Neural progenitor cell (in vitro differentiated cells): ENCODE measurements around the gene MTA2. TPM values are rescaled to one million over a fixed set of nuclear protein-coding genes. Genes with fewer than 3 reads are reported as not detected.
"Not testable (repeated sequence)": the region's sequence is repeated elsewhere in the genome, so short reads cannot be mapped to it uniquely, and the experiment has no call there.

ENCODE experiments used
- DNase-seq: peaks from one replicate; pipeline ENCODE4 v3.0.0-alpha.2; 2016; ENCODE audit warnings: low spot score
- H2AFZ ChIP-seq: fragments of 200-600 bp; sonication (generic); replicated peaks from 2 replicates; pipeline ENCODE4 v1.6.1; 2016; ENCODE audit warnings: antibody characterized with exemption
- H3F3A ChIP-seq: fragments of 200-600 bp; sonication (generic); 2 replicates; pipeline ENCODE4 v1.6.1; 2016; ENCODE audit warnings: antibody characterized with exemption, low read depth
- H3K27ac ChIP-seq: fragments of 200-600 bp; sonication (generic); 2 replicates; pipeline ENCODE4 v1.5.1; 2016; ENCODE audit warnings: mild to moderate bottlenecking
- H3K27me3 ChIP-seq: fragments of 200-600 bp; sonication (generic); 2 replicates; pipeline ENCODE4 v1.6.1; 2016; ENCODE audit warnings: mild to moderate bottlenecking, moderate library complexity
- H3K36me3 ChIP-seq: fragments of 200-600 bp; sonication (generic); 2 replicates; pipeline ENCODE4 v1.5.1; 2016
- H3K4me1 ChIP-seq: fragments of 200-600 bp; sonication (generic); 2 replicates; pipeline ENCODE4 v1.6.1; 2016; ENCODE audit warnings: mixed run types
- H3K4me2 ChIP-seq: fragments of 200-600 bp; sonication (generic); 2 replicates; pipeline ENCODE4 v1.6.1; 2016
- H3K4me3 ChIP-seq: fragments of 200-600 bp; sonication (generic); 2 replicates; pipeline ENCODE4 v1.5.1; 2016
- H3K79me2 ChIP-seq: fragments of 200-600 bp; sonication (generic); 2 replicates; pipeline ENCODE4 v1.6.1; 2016; ENCODE audit warnings: low read depth
- H3K9ac ChIP-seq: fragments of 200-600 bp; sonication (generic); 2 replicates; pipeline ENCODE4 v1.6.1; 2016
- H3K9me3 ChIP-seq: fragments of 200-600 bp; sonication (generic); 2 replicates; pipeline ENCODE4 v1.5.1; 2016; ENCODE audit warnings: low read depth
- H4K20me1 ChIP-seq: fragments of 200-600 bp; sonication (generic); 2 replicates; pipeline ENCODE4 v1.6.1; 2016; ENCODE audit warnings: low read depth
- H3K27ac Mint-ChIP-seq: 3 replicates; pipeline ENCODE4 v1.8.0; 2021; ENCODE audit warnings: mixed read lengths
- H3K27me3 Mint-ChIP-seq: 2 replicates; pipeline ENCODE4 v1.8.0; 2022; ENCODE audit warnings: low read depth, mild to moderate bottlenecking, inconsistent platforms, moderate library complexity, mixed read lengths; ENCODE audit not compliant: insufficient read depth
- H3K36me3 Mint-ChIP-seq: 3 replicates; pipeline ENCODE4 v1.8.0; 2021; ENCODE audit warnings: mixed read lengths
- H3K4me1 Mint-ChIP-seq: 3 replicates; pipeline ENCODE4 v1.8.0; 2021; ENCODE audit warnings: mixed read lengths
- H3K4me3 Mint-ChIP-seq: 3 replicates; pipeline ENCODE4 v1.8.0; 2021; ENCODE audit warnings: mild to moderate bottlenecking, moderate library complexity, mixed read lengths
- H3K9me3 Mint-ChIP-seq: 3 replicates; pipeline ENCODE4 v1.8.0; 2020; ENCODE audit warnings: mixed read lengths
- EZH2 ChIP-seq: fragments of 200-600 bp; sonication (generic); IDR thresholded peaks from 2 replicates; pipeline ENCODE4 v1.6.1; 2017; ENCODE audit warnings: antibody characterized with exemption, mild to moderate bottlenecking, moderate library complexity
- EZH2phosphoT487 ChIP-seq: fragments of 200-600 bp; sonication (generic); IDR thresholded peaks from 2 replicates; pipeline ENCODE4 v1.6.1; 2017; ENCODE audit warnings: antibody characterized with exemption
- total RNA-seq: library from RNA; depleted of rRNA; stranded (reverse); fragments of >200 nt; gene quantifications from 2 replicates; pipeline ENCODE4 v1.2.3, GENCODE V29; 2015; ENCODE audit warnings: low replicate concordance
- TF ChIP-seq, protein P1 (sequence below): fragments of 200-600 bp; sonication (generic); IDR thresholded peaks from 2 replicates; pipeline ENCODE4 v1.5.1; 2017; ENCODE audit warnings: antibody characterized with exemption, mild to moderate bottlenecking

The MTA2 gene
- total RNA-seq, 1 donor from 2014 or later = 108 TPM

DNA sequence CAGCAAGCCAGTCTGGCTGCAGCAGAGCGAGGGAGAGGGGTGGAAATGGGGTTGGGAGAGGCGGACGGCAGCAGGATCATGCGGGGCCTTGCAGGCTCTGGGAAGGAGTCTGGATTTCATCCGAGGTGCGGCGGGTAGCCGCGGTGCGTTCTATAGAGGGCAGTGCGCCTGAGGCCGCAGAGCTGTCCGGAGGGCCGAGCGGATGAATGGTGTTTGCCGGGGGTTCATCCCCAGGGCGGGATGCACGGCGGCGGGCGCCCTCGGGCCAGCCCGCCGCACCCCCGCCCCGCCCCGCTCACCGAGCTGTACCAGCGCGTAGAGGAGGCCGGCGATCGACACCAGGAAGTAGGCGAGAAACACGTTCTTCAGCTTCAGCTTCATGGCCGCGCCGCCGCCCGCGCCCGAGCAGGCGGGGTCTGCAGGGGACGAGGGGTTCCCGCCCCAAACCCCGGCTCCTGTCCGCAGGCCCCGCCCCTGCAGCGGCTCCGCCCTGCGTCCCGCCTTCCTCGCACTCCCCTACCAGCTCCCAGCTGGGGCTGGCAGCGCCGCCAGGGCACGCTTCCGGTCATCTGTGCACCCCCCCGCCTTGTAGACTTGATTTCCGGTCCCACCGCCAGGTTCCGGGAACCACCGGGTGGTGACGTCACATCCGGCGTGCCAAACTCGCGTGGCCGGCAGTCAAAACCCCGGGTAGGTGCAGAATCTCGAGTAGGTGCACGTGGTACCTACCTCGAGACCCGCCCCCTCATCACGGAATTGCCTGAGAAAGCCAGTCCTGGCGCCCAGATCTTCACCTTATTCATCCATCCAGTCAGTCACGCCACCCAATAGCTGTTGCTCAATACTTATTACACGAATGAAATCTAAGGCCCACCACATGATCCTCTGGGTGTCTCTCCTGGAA, 20.2 kb upstream of the MTA2 start, which contains the start of gene B3GAT3:
Gene B3GAT3 (minus strand): TSS at position 420 of the 904 bp plus-strand sequence. CDS start 39 bp downstream, at position 381.
- Histone ChIP-seq H3K79me2 (peaks cover 19% of the 10 kb centered on the region), H3K4me2 (peak within 1 kb of the TSS; percentile 88), H3K9me3 (no peaks in the 10 kb centered on the region), H3K27me3 (no peaks in the 10 kb centered on the region), H3K27ac (peak within 1 kb of the TSS; percentile 17), H3K36me3 (no peaks in the 10 kb centered on the region), H3F3A (peaks cover 52% of the 10 kb centered on the region), H3K4me3 (peak within 1 kb of the TSS; percentile 76), H4K20me1 (no peaks in the 10 kb centered on the region), H3K4me1 (peaks cover 5% of the 10 kb centered on the region), H3K9ac (peak within 1 kb of the TSS; percentile 67), H2AFZ (peak within 1 kb of the TSS; percentile 12)
- peak within 1 kb of the TSS; percentile 34 for H3K27ac Mint-ChIP-seq
- H3K9me3 Mint-ChIP-seq = no peaks in the 10 kb centered on the region
- H3K27me3 Mint-ChIP-seq = peaks cover 6% of the 10 kb centered on the region
- H3K4me1 Mint-ChIP-seq = peaks cover 18% of the 10 kb centered on the region
- peak within 1 kb of the TSS; percentile 92 for H3K4me3 Mint-ChIP-seq
- H3K36me3 Mint-ChIP-seq = peaks cover 16% of the 10 kb centered on the region
- DNase-seq = peak; percentile 99
- no peak for TF ChIP-seq EZH2
- TF ChIP-seq EZH2phosphoT487 = no peak
- TF ChIP-seq, protein P1, sequence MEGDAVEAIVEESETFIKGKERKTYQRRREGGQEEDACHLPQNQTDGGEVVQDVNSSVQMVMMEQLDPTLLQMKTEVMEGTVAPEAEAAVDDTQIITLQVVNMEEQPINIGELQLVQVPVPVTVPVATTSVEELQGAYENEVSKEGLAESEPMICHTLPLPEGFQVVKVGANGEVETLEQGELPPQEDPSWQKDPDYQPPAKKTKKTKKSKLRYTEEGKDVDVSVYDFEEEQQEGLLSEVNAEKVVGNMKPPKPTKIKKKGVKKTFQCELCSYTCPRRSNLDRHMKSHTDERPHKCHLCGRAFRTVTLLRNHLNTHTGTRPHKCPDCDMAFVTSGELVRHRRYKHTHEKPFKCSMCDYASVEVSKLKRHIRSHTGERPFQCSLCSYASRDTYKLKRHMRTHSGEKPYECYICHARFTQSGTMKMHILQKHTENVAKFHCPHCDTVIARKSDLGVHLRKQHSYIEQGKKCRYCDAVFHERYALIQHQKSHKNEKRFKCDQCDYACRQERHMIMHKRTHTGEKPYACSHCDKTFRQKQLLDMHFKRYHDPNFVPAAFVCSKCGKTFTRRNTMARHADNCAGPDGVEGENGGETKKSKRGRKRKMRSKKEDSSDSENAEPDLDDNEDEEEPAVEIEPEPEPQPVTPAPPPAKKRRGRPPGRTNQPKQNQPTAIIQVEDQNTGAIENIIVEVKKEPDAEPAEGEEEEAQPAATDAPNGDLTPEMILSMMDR = peak; percentile 15

- Histone ChIP-seq H3K27ac (peak overlapping the region; percentile 17), H4K20me1 (no peaks in the 10 kb centered on the region), H3F3A (peaks cover 52% of the 10 kb centered on the region), H3K4me1 (peaks cover 5% of the 10 kb centered on the region), H3K27me3 (no peaks in the 10 kb centered on the region), H3K9me3 (no peaks in the 10 kb centered on the region), H2AFZ (peak overlapping the region; percentile 12), H3K4me2 (peak overlapping the region; percentile 88), H3K36me3 (no peaks in the 10 kb centered on the region), H3K4me3 (peak overlapping the region; percentile 76), H3K79me2 (peaks cover 19% of the 10 kb centered on the region), H3K9ac (peak overlapping the region; percentile 67)
- DNase-seq = no peak
- H3K4me3 Mint-ChIP-seq = peak overlapping the region; percentile 92
- peak overlapping the region; percentile 34 for H3K27ac Mint-ChIP-seq
- peaks cover 6% of the 10 kb centered on the region for H3K27me3 Mint-ChIP-seq
- peaks cover 12% of the 10 kb centered on the region for H3K36me3 Mint-ChIP-seq
- H3K9me3 Mint-ChIP-seq = no peaks in the 10 kb centered on the region
- TF ChIP-seq EZH2phosphoT487 (no peak), EZH2 (no peak)
- TF ChIP-seq, protein P1 = no peak
- H3K4me1 Mint-ChIP-seq = peaks cover 18% of the 10 kb centered on the region
Measured at GRCh38 chr11:62621027-62621566, 19.4 kb upstream of the MTA2 start.

- H4K20me1 ChIP-seq, H3K4me3 ChIP-seq, H3K36me3 Mint-ChIP-seq, H3K27me3 Mint-ChIP-seq, H3K4me2 ChIP-seq, H3K36me3 ChIP-seq, H3K9ac ChIP-seq, DNase-seq, H3K9me3 ChIP-seq, H3K4me3 Mint-ChIP-seq, H3K27ac ChIP-seq, H3K27me3 ChIP-seq, H3K4me1 ChIP-seq, H3K9me3 Mint-ChIP-seq, H2AFZ ChIP-seq, H3K27ac Mint-ChIP-seq: not testable (repeated sequence)
- Histone ChIP-seq H3F3A (peaks cover 34% of the 10 kb centered on the region), H3K79me2 (peaks cover 19% of the 10 kb centered on the region)
- H3K4me1 Mint-ChIP-seq = peaks cover 21% of the 10 kb centered on the region
Measured at GRCh38 chr11:62616957-62617356, 15.3 kb upstream of the MTA2 start.
